Measurements from ENCODE around the gene PSMD2. TPM values are rescaled to one million over a fixed set of nuclear protein-coding genes. Genes with fewer than 3 reads are reported as not detected.

The PSMD2 gene
- total RNA-seq, 1 experiment from 2014 or later = 344 TPM

DNA sequence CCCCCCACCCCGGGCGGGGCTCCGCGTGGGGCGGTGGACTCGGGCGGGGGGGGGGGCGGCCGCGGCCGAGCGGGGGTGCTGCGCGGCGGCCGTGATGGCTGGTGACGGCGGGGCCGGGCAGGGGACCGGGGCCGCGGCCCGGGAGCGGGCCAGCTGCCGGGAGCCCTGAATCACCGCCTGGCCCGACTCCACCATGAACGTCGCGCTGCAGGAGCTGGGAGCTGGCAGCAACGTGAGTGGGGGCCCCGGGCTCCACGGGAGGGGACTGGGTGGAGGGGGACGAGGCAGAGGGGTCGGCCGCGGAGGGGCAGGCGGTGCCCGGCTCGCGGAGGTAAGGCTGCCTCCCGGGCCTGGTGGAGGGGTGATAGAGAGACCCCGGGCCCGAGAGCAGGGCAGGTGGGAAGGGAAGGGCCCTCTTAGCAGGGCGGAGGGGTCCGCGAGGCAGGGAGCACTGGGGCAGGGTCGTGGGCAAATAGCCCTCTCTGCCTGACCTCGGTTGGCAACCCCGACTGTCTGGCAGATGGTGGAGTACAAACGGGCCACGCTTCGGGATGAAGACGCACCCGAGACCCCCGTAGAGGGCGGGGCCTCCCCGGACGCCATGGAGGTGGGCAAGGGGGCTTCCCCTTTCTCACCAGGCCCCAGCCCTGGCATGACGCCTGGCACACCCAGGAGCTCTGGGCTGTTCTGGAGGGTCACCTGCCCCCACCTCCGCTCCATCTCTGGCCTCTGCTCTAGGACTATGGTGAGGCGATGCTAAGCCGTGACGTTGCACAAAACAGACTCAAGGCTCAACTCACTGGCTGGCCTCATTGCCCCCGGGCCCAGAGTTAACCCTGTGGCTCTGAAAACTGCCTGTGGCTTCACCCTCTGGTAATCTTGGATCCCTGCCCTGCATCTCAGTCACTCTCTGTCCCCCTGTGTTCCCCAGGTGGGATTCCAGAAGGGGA, 22.8 kb upstream of the PSMD2 start, which contains the start of gene ECE2:
TSS of gene ECE2 (plus strand) at position 62 of the 950 bp plus-strand sequence. CDS start at position 194, 132 bp downstream.
- H2AK5ac ChIP-seq (ENCODE audit: insufficient read length, low read length) = no peak within 1 kb of the TSS
- H2AFZ ChIP-seq (ENCODE audit: low read length) = no peak within 1 kb of the TSS
- H3K79me1 ChIP-seq (ENCODE audit: insufficient read depth, low read depth, low read length, poor library complexity, severe bottlenecking) = no peaks in the 10 kb centered on the region
- Mint-ChIP-seq H3K9me3 (no peaks in the 10 kb centered on the region), H3K36me3 (ENCODE audit: insufficient read depth in 1 of 3, low read depth in 3 of 3) (no peaks in the 10 kb centered on the region; a peak in 1 of 7 replicates), H3K4me1 (peaks cover 0 to 6% of the 10 kb centered on the region in 2 experiments; a peak in 2 of 4 replicates), H3K4me3 (peak within 1 kb of the TSS in 1 of 2 experiments; percentile 72; a peak in 3 of 5 replicates), H3K27me3 (ENCODE audit: low read depth) (peaks cover 17% of the 10 kb centered on the region), H3K27ac (no peak within 1 kb of the TSS; a peak in 1 of 7 replicates)
- peak within 1 kb of the TSS; percentile 22 for H3K4me2 ChIP-seq (ENCODE audit: insufficient read depth, insufficient read length, low read length)
- H3K56ac ChIP-seq (ENCODE audit: insufficient read length, low read depth, low read length) = no peak within 1 kb of the TSS
- peak within 1 kb of the TSS; percentile 17 for H3K23ac ChIP-seq (ENCODE audit: insufficient read length, low read depth, low read length)
- no peaks in the 10 kb centered on the region for H3K4me1 ChIP-seq (ENCODE audit: insufficient read depth, low read length)
- peaks cover 8% of the 10 kb centered on the region; the same call in 1 of the 2 replicates for H3K27me3 ChIP-seq (ENCODE audit: insufficient read depth, low read length)
- peak within 1 kb of the TSS; percentile 3 for H4K8ac ChIP-seq (replicated peaks; ENCODE audit: insufficient read length, low read depth, low read length)
- TF ChIP-seq, protein P1, sequence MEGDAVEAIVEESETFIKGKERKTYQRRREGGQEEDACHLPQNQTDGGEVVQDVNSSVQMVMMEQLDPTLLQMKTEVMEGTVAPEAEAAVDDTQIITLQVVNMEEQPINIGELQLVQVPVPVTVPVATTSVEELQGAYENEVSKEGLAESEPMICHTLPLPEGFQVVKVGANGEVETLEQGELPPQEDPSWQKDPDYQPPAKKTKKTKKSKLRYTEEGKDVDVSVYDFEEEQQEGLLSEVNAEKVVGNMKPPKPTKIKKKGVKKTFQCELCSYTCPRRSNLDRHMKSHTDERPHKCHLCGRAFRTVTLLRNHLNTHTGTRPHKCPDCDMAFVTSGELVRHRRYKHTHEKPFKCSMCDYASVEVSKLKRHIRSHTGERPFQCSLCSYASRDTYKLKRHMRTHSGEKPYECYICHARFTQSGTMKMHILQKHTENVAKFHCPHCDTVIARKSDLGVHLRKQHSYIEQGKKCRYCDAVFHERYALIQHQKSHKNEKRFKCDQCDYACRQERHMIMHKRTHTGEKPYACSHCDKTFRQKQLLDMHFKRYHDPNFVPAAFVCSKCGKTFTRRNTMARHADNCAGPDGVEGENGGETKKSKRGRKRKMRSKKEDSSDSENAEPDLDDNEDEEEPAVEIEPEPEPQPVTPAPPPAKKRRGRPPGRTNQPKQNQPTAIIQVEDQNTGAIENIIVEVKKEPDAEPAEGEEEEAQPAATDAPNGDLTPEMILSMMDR (conservative IDR thresholded peaks at IDR 0.05) = no peak
- H3K18ac ChIP-seq (ENCODE audit: insufficient read length, low read depth, low read length) = peak within 1 kb of the TSS; percentile 58
- H4K20me1 ChIP-seq (ENCODE audit: control insufficient read depth, insufficient read depth, insufficient read length) = no peaks in the 10 kb centered on the region
- H2BK20ac ChIP-seq (ENCODE audit: low read depth, low read length, poor library complexity, severe bottlenecking) = no peak within 1 kb of the TSS
- no peak within 1 kb of the TSS for H3K27ac ChIP-seq (ENCODE audit: insufficient read length, low read depth, low read length)
- H3T11ph ChIP-seq (ENCODE audit: low read length) = no peak within 1 kb of the TSS
- DNase-seq = no peak
- peaks cover 2% of the 10 kb centered on the region for H3K23me2 ChIP-seq (ENCODE audit: insufficient read length, low read depth, low read length, poor library complexity, severe bottlenecking)
- H2BK15ac ChIP-seq (ENCODE audit: low read depth, low read length) = no peak within 1 kb of the TSS
- no peak within 1 kb of the TSS for H4K5ac ChIP-seq (ENCODE audit: insufficient read length, low read depth, low read length)
- peak within 1 kb of the TSS; percentile 37; the same call in 1 of the 2 replicates for H3K14ac ChIP-seq (ENCODE audit: insufficient read depth, low read length)
- H2BK120ac ChIP-seq (ENCODE audit: low read depth, low read length, poor library complexity, severe bottlenecking) = no peak within 1 kb of the TSS
- H4K91ac ChIP-seq (ENCODE audit: insufficient read length, low read depth, low read length) = no peak within 1 kb of the TSS
- H2BK5ac ChIP-seq (ENCODE audit: insufficient read length, low read length) = no peak within 1 kb of the TSS
- no peak within 1 kb of the TSS for H2BK12ac ChIP-seq (ENCODE audit: insufficient read length, low read depth, low read length)
- no CpG with 5 or more reads among the region's 65 CpGs for WGBS (ENCODE audit: extremely low coverage, insufficient read length, low lambda C conversion rate)
- H3K79me2 ChIP-seq (ENCODE audit: insufficient read depth, low read length) = no peaks in the 10 kb centered on the region
- H3K4ac ChIP-seq (ENCODE audit: low read depth, low read length) = no peak within 1 kb of the TSS
- no peak within 1 kb of the TSS for H3K9ac ChIP-seq (ENCODE audit: extremely low read depth, insufficient read length, low read length)
- H3K9me3 ChIP-seq (ENCODE audit: control insufficient read depth, low read depth, low read length) = no peaks in the 10 kb centered on the region
